IMR-90 (cell line): ENCODE data around the gene PLD6. TPM values are rescaled to one million over a fixed set of nuclear protein-coding genes. Genes with fewer than 3 reads are reported as not detected.

Experiments used
- ATAC-seq: fragments of 200-7000 bp; cut with Tn5 transposase; 2 replicates; pipeline ENCODE4 v1.9.1; 2020; ENCODE audit warnings: low read depth, mild to moderate bottlenecking, moderate library complexity
- BruUV-seq: library from RNA; stranded (reverse); fragments of 400-500 nt; replicated peaks from 2 replicates; lab custom pipeline; 2021; lab: Mats Ljungman, UMichigan
- CTCF ChIA-PET: fragments of 300-600 bp; formaldehyde crosslinking; extraction: SDS; loops from one replicate; lab custom pipeline; 2021; ENCODE audit warnings: antibody characterized with exemption; lab: Yijun Ruan, JAX
- POLR2A ChIA-PET: fragments of 300-600 bp; sonication (Branson Sonifier 250); formaldehyde crosslinking; loops from one replicate; lab custom pipeline; 2022; ENCODE audit warnings: antibody characterized with exemption; ENCODE audit not compliant: unreplicated experiment; lab: Charles Lee
- DNase-seq: peaks from one replicate; pipeline ENCODE4 v3.0.0; 2013
- H2AFZ ChIP-seq: replicated peaks from 2 replicates; pipeline ENCODE3; 2013; ENCODE audit warnings: low read length, mild to moderate bottlenecking; ENCODE audit not compliant: poor library complexity
- H2AK5ac ChIP-seq: 2 replicates; pipeline ENCODE4 v1.6.1; 2013; ENCODE audit warnings: low read depth, low read length, inconsistent platforms
- H2AK9ac ChIP-seq: replicated peaks from 2 replicates; pipeline ENCODE3; 2013; ENCODE audit warnings: mild to moderate bottlenecking, low read depth, low read length, moderate library complexity; ENCODE audit not compliant: poor library complexity
- H2BK120ac ChIP-seq: 2 replicates; pipeline ENCODE4 v1.6.1; 2013; ENCODE audit warnings: low read depth, low read length, inconsistent platforms
- H2BK15ac ChIP-seq: 3 replicates; pipeline ENCODE4 v1.6.1; 2013; ENCODE audit warnings: low read depth, low read length, inconsistent platforms
- H2BK20ac ChIP-seq: 2 replicates; pipeline ENCODE4 v1.6.1; 2013; ENCODE audit warnings: low read depth, mild to moderate bottlenecking, inconsistent platforms, low read length, moderate library complexity
- H2BK5ac ChIP-seq: 2 replicates; pipeline ENCODE4 v1.6.1; 2013; ENCODE audit warnings: mild to moderate bottlenecking, low read depth, low read length, inconsistent platforms; ENCODE audit not compliant: poor library complexity, severe bottlenecking
- H3K14ac ChIP-seq: replicated peaks from 2 replicates; pipeline ENCODE4 v1.6.1; 2013; ENCODE audit warnings: low read depth, low read length, inconsistent platforms
- H3K18ac ChIP-seq: 2 replicates; pipeline ENCODE4 v1.6.1; 2013; ENCODE audit warnings: low read depth, low read length, control low read depth
- H3K23ac ChIP-seq: 2 replicates; pipeline ENCODE4 v1.6.1; 2013; ENCODE audit warnings: low read depth, low read length, inconsistent platforms
- H3K27ac ChIP-seq: 2 replicates; pipeline ENCODE4 v1.5.1; 2013; ENCODE audit warnings: mild to moderate bottlenecking, control low read depth, low read length; ENCODE audit not compliant: insufficient read depth
- H3K27me3 ChIP-seq: 2 replicates; pipeline ENCODE4 v1.6.1; 2013; ENCODE audit warnings: low read length; ENCODE audit not compliant: control insufficient read depth, insufficient read depth
- H3K36me3 ChIP-seq: 2 replicates; pipeline ENCODE4 v1.6.1; 2013; ENCODE audit warnings: low read length, mixed read lengths; ENCODE audit not compliant: control insufficient read depth, insufficient read depth
- H3K4ac ChIP-seq: 2 replicates; pipeline ENCODE4 v1.6.1; 2013; ENCODE audit warnings: low read depth, low read length, inconsistent platforms
- H3K4me1 ChIP-seq: 2 replicates; pipeline ENCODE4 v1.6.1; 2013; ENCODE audit warnings: low read length, mixed read lengths; ENCODE audit not compliant: control insufficient read depth, insufficient read depth
- H3K4me2 ChIP-seq: 2 replicates; pipeline ENCODE4 v1.6.1; 2013; ENCODE audit warnings: low read depth, mild to moderate bottlenecking, control low read depth, low read length, moderate library complexity
- H3K4me3 ChIP-seq: 2 replicates; pipeline ENCODE4 v1.5.1; 2013; ENCODE audit warnings: low read depth, mild to moderate bottlenecking, control low read depth, low read length, moderate library complexity; ENCODE audit not compliant: insufficient read depth
- H3K56ac ChIP-seq: 2 replicates; pipeline ENCODE4 v1.6.1; 2013; ENCODE audit warnings: low read length, inconsistent platforms; ENCODE audit not compliant: insufficient read depth; ENCODE audit errors: extremely low read depth
- H3K79me1 ChIP-seq, 2 experiments: 2 replicates each; pipeline ENCODE4 v1.6.1; 2013; ENCODE audit warnings: low read length in 2 of 2, inconsistent platforms in 1 of 2, low read depth in 1 of 2
- H3K9ac ChIP-seq: 2 replicates; pipeline ENCODE4 v1.6.1; 2013; ENCODE audit warnings: low read depth, low read length, control low read depth
- H3K9me1 ChIP-seq: 2 replicates; pipeline ENCODE4 v1.6.1; 2013; ENCODE audit warnings: low read length, inconsistent platforms; ENCODE audit not compliant: insufficient read depth
- H3K9me3 ChIP-seq: 2 replicates; pipeline ENCODE4 v1.6.1; 2013; ENCODE audit warnings: low read length; ENCODE audit not compliant: control insufficient read depth, insufficient read depth
- H4K20me1 ChIP-seq: 2 replicates; pipeline ENCODE4 v1.6.1; 2013; ENCODE audit warnings: low read length, inconsistent platforms; ENCODE audit not compliant: insufficient read depth
- H4K5ac ChIP-seq: 2 replicates; pipeline ENCODE4 v1.6.1; 2013; ENCODE audit warnings: mild to moderate bottlenecking, low read depth, low read length, control low read depth
- H4K8ac ChIP-seq, 2 experiments: 2 replicates each; pipeline ENCODE4 v1.6.1; 2013; ENCODE audit warnings: low read depth in 2 of 2, low read length in 2 of 2, control low read depth in 1 of 2, inconsistent platforms in 1 of 2
- H4K91ac ChIP-seq: 2 replicates; pipeline ENCODE4 v1.6.1; 2013; ENCODE audit warnings: low read depth, low read length, inconsistent platforms; ENCODE audit not compliant: insufficient read depth
- BHLHE40 ChIP-seq: fragments of 150-350 bp; IDR thresholded peaks from 2 replicates; pipeline ENCODE4 v1.6.1; 2016; ENCODE audit warnings: mild to moderate bottlenecking, low read depth, low read length
- CEBPB ChIP-seq: IDR thresholded peaks from 2 replicates; pipeline ENCODE4 v1.6.1; 2012; ENCODE audit warnings: low read depth, low read length, improper control_type of control experiment
- CHD1 ChIP-seq: IDR thresholded peaks from 2 replicates; pipeline ENCODE4 v1.6.1; 2012; ENCODE audit warnings: low read depth, low read length, improper control_type of control experiment
- CTCF ChIP-seq: conservative IDR thresholded peaks from 2 replicates; pipeline ENCODE4 v1.5.1; 2012; ENCODE audit warnings: mild to moderate bottlenecking, low read depth, low read length, improper control_type of control experiment
- ELK1 ChIP-seq: fragments of 150-350 bp; IDR thresholded peaks from 2 replicates; pipeline ENCODE4 v1.6.1; 2016; ENCODE audit warnings: low read depth, mild to moderate bottlenecking, low read length, moderate library complexity, borderline replicate concordance
- FOS ChIP-seq: fragments of 150-350 bp; IDR thresholded peaks from 2 replicates; pipeline ENCODE4 v1.6.1; 2016; ENCODE audit warnings: low read depth, low read length
- MAZ ChIP-seq: IDR thresholded peaks from 2 replicates; pipeline ENCODE4 v1.6.1; 2012; ENCODE audit warnings: low read depth, mild to moderate bottlenecking, low read length, improper control_type of control experiment, moderate library complexity, borderline replicate concordance
- MXI1 ChIP-seq: IDR thresholded peaks from 2 replicates; pipeline ENCODE4 v1.6.1; 2012; ENCODE audit warnings: low read depth, mild to moderate bottlenecking, low read length, moderate library complexity, borderline replicate concordance
- NFE2L2 ChIP-seq: fragments of 150-350 bp; IDR thresholded peaks from 2 replicates; pipeline ENCODE4 v1.6.1; 2016; ENCODE audit warnings: low read depth, mild to moderate bottlenecking, low read length
- RAD21 ChIP-seq: IDR thresholded peaks from 2 replicates; pipeline ENCODE4 v1.6.1; 2012; ENCODE audit warnings: low read length, improper control_type of control experiment
- RCOR1 ChIP-seq: IDR thresholded peaks from 2 replicates; pipeline ENCODE4 v1.6.1; 2012; ENCODE audit warnings: mild to moderate bottlenecking, low read length, improper control_type of control experiment; ENCODE audit not compliant: insufficient replicate concordance
- WGBS, 2 experiments: methylation state at CpG; one replicate each; pipeline versions ENCODE4 v1.1.5 to v1.1.7; 2013; ENCODE audit warnings: missing lambda C conversion rate in 2 of 2; ENCODE audit not compliant: insufficient read length in 1 of 2; ENCODE audit errors: extremely low coverage in 2 of 2; 5-methylcytosine and 5-hydroxymethylcytosine counted together
- dilution Hi-C: fragments of 300-500 bp; cut with HindIII; formaldehyde crosslinking; loops from one replicate; pipeline ENCODE4 v1.14.3; 2018; ENCODE audit warnings: low sequenced_read_pairs; ENCODE audit not compliant: unreplicated experiment
- in situ Hi-C: fragments of 300-500 bp; cut with MboI; formaldehyde crosslinking; loops from 3 replicates; pipeline ENCODE4 v1.14.3; 2019; ENCODE audit warnings: low sequenced_read_pairs, inconsistent platforms, mixed read lengths
- intact Hi-C: fragments of 100-400 bp; cut with micrococcal nuclease; formaldehyde crosslinking; loops from 2 replicates; pipeline ENCODE4 v1.10.0; 2022
- polyA plus RNA-seq, 3 experiments: library from polyadenylated mRNA; depleted of rRNA; stranded (reverse); fragments of >200 nt; gene quantifications; 2 replicates each; pipeline ENCODE4 v1.2.3, GENCODE V29; 2012; ENCODE audit warnings: low replicate concordance in 1 of 3
- total RNA-seq: library from RNA; depleted of rRNA; stranded (reverse); fragments of >200 nt; gene quantifications from 2 replicates; pipeline ENCODE4 v1.2.3, GENCODE V29; 2012

Gene PLD6
- total and polyA plus RNA-seq, 2 of the 4 experiments (the other 2 are of a cell fraction), result 1.1 to 1.5 TPM

GRCh38 chr17:17175917-17176316 lies 30.2 kb downstream of the PLD6 start:
- H3K23ac ChIP-seq, result no peak overlapping the region
- no peak for ATAC-seq
- no peak overlapping the region for H4K8ac ChIP-seq
- no peak overlapping the region for H3K18ac ChIP-seq
- in situ Hi-C loops (no loop called here), intact Hi-C loops (no loop called here), dilution Hi-C loops (no loop called here)
- BruUV-seq, result no TSS peak
- no peak overlapping the region for H2BK20ac ChIP-seq
- ChIA-PET CTCF (no interaction called here), POLR2A (no interaction called here)
- no peaks in the 10 kb centered on the region for H3K4me1 ChIP-seq
- H3K9ac ChIP-seq, result no peak overlapping the region
- H3K9me1 ChIP-seq, result 0 out of 2 replicates have a peak, but pooled peaks cover 3% of the 10 kb centered on the region
- TF ChIP-seq NFE2L2, result no peak
- TF ChIP-seq CTCF, result no peak
- TF ChIP-seq CHD1, result no peak
- TF ChIP-seq CEBPB, result no peak
- no peak for TF ChIP-seq RCOR1
- no peak for TF ChIP-seq RAD21
- TF ChIP-seq FOS, result no peak
- no peak for TF ChIP-seq MXI1
- no peak for TF ChIP-seq MAZ
- no peak for TF ChIP-seq BHLHE40
- TF ChIP-seq ELK1, result no peak
- H3K79me1 ChIP-seq, result peaks cover 3 to 16% of the 10 kb centered on the region in 2 experiments; a peak in 3 of 4 replicates
- no peaks in the 10 kb centered on the region for H3K27me3 ChIP-seq
- H2AK5ac ChIP-seq, result no peak overlapping the region
- no peak overlapping the region for H2AK9ac ChIP-seq
- H3K14ac ChIP-seq, result no peak overlapping the region
- no peaks in the 10 kb centered on the region for H3K9me3 ChIP-seq
- peaks cover 82% of the 10 kb centered on the region for H3K36me3 ChIP-seq
- H3K27ac ChIP-seq, result no peak overlapping the region
- no peak overlapping the region for H2AFZ ChIP-seq
- H3K4me3 ChIP-seq, result no peak overlapping the region
- no peak overlapping the region for H2BK120ac ChIP-seq
- no peaks in the 10 kb centered on the region for H4K20me1 ChIP-seq
- no peak overlapping the region for H2BK15ac ChIP-seq
- H3K4me2 ChIP-seq, result no peak overlapping the region
- DNase-seq, result no peak
- H3K4ac ChIP-seq, result no peak overlapping the region
- 95% methylated on average over 4 of the region's 12 CpGs; no CpG with 5 or more reads in 1 of the 2 experiments for WGBS, 2 experiments
- H3K56ac ChIP-seq, result no peak overlapping the region
- no peak overlapping the region for H4K91ac ChIP-seq
- no peak overlapping the region for H2BK5ac ChIP-seq
- no peak overlapping the region for H4K5ac ChIP-seq
